GM23248 (cell line): Measurements from ENCODE around the gene NAV3.

Experiments used
- EZH2 ChIP-seq: fragments of 200-600 bp; sonication (generic); IDR thresholded peaks from 2 replicates; pipeline ENCODE4 v1.6.1; 2018; ENCODE audit warnings: antibody characterized with exemption, mild to moderate bottlenecking; ENCODE audit not compliant: insufficient read depth, poor library complexity, severe bottlenecking
- EZH2phosphoT487 ChIP-seq: fragments of 200-600 bp; sonication (generic); IDR thresholded peaks from 2 replicates; pipeline ENCODE4 v1.6.1; 2018; ENCODE audit warnings: antibody characterized with exemption, moderate library complexity, mild to moderate bottlenecking, low read depth; ENCODE audit not compliant: insufficient read depth

- no peak for TF ChIP-seq EZH2
- no peak for TF ChIP-seq EZH2phosphoT487
Observed at GRCh38 chr12:77928078-77928477, 97.4 kb downstream of the NAV3 start.
